Muscle of leg (tissue), 11 donors: ENCODE data around the gene KIRREL3. TPM values are rescaled to one million over a fixed set of nuclear protein-coding genes. Genes with fewer than 3 reads are reported as not detected.

Experiments used
- DNase-seq: peaks from one replicate; pipeline ENCODE4 v3.0.0; 2013
- H3K27ac ChIP-seq: one replicate; pipeline ENCODE4 v1.5.1; 2013; ENCODE audit warnings: mild to moderate bottlenecking, low read length, control low read depth
- H3K27me3 ChIP-seq: one replicate; pipeline ENCODE4 v1.6.1; 2013; ENCODE audit warnings: low read length; ENCODE audit not compliant: control insufficient read depth, insufficient read depth
- H3K36me3 ChIP-seq: one replicate; pipeline ENCODE4 v1.6.1; 2013; ENCODE audit warnings: low read length; ENCODE audit not compliant: control insufficient read depth, insufficient read depth
- H3K4me1 ChIP-seq: one replicate; pipeline ENCODE4 v1.6.1; 2013; ENCODE audit warnings: low read length; ENCODE audit not compliant: control insufficient read depth, insufficient read depth
- H3K4me3 ChIP-seq: one replicate; pipeline ENCODE4 v1.5.1; 2013; ENCODE audit warnings: low read length, control low read depth
- H3K9me3 ChIP-seq: replicated peaks from 2 replicates; pipeline ENCODE4 v1.6.1; 2013; ENCODE audit warnings: low read depth, low read length; ENCODE audit not compliant: control insufficient read depth
- WGBS: methylation state at CpG from one replicate; pipeline ENCODE4 v1.1.5; 2013; ENCODE audit warnings: missing lambda C conversion rate; ENCODE audit not compliant: insufficient coverage; 5-methylcytosine and 5-hydroxymethylcytosine counted together
- polyA plus RNA-seq, 8 donors: library from polyadenylated mRNA; unstranded; fragments of 120-200 nt; gene quantifications; one replicate each; pipeline versions ENCODE4 v1.2.1 to v1.2.3, GENCODE V29; 2013; ENCODE audit warnings: inconsistent platforms in 1 of 8, low replicate concordance in 1 of 8; ENCODE audit not compliant: insufficient read length in 8 of 8, insufficient read depth in 1 of 8
- total RNA-seq: library from RNA; stranded (reverse); fragments of 120-200 nt; gene quantifications from one replicate; pipeline ENCODE4 v1.2.4, GENCODE V29; 2013

KIRREL3 gene
- total and polyA plus RNA-seq, 9 donors: 0.27 to 1.8 (median 0.93) TPM

GRCh38 chr11:126942146-126942545 is 58.4 kb downstream of the KIRREL3 start:
- Histone ChIP-seq H3K27me3 (no peaks in the 10 kb centered on the region), H3K4me3 (no peak overlapping the region), H3K4me1 (no peaks in the 10 kb centered on the region), H3K36me3 (no peaks in the 10 kb centered on the region), H3K9me3 (no peaks in the 10 kb centered on the region), H3K27ac (no peak overlapping the region)
- DNase-seq: no peak
- WGBS: 73% methylated on average over 2 of the region's 4 CpGs

DNA sequence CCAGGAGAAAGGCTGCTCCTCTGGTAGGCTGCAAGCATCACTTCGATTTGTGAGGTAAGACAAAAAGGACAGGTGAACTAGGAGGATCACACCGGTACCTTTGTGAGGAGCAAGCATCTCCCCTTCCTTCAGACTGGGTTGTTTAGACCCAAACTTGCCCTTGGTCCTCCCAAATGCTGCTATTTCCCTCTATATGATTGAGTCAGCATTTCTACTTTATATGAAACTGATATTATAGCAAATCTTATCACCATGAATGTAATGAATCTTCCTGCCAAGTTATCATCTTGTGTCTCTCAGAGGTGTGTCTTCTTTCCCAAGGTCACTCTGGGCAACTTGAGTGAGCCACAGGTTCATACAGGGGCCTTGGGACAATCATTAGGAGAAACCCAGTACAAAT is 61.0 kb downstream of the KIRREL3 start:
- Histone ChIP-seq H3K36me3 (no peaks in the 10 kb centered on the region), H3K27me3 (no peaks in the 10 kb centered on the region), H3K9me3 (no peaks in the 10 kb centered on the region), H3K4me3 (no peak overlapping the region), H3K27ac (no peak overlapping the region), H3K4me1 (no peaks in the 10 kb centered on the region)
- 86% methylated on average over 2 of the region's 2 CpGs for whole genome bisulfite sequencing
- DNase-seq: no peak

DNA sequence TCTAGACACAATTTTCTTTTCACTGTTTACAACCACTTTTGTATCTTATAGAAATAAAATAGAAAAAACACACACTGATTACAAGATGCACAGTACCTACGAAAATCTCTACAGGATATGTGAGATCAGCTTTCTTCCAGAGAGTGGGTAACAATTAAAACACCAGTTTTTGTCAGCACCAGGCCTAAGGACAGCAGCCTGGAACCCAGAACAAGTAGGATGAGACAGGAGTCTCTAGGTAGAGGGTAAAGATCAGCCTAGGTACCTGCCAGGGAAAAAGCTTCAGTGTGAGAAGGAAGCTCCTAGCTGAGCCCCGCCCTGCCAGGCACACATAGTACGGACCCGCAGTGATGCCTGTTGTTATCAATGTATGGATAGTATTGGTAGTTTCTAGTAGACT is 61.9 kb downstream of the KIRREL3 start:
- 83% methylated on average over 3 of the region's 4 CpGs for whole genome bisulfite sequencing
- Histone ChIP-seq H3K27me3 (no peaks in the 10 kb centered on the region), H3K4me1 (no peaks in the 10 kb centered on the region), H3K4me3 (no peak overlapping the region), H3K36me3 (no peaks in the 10 kb centered on the region), H3K27ac (no peak overlapping the region), H3K9me3 (no peaks in the 10 kb centered on the region)
- DNase-seq: no peak

DNA sequence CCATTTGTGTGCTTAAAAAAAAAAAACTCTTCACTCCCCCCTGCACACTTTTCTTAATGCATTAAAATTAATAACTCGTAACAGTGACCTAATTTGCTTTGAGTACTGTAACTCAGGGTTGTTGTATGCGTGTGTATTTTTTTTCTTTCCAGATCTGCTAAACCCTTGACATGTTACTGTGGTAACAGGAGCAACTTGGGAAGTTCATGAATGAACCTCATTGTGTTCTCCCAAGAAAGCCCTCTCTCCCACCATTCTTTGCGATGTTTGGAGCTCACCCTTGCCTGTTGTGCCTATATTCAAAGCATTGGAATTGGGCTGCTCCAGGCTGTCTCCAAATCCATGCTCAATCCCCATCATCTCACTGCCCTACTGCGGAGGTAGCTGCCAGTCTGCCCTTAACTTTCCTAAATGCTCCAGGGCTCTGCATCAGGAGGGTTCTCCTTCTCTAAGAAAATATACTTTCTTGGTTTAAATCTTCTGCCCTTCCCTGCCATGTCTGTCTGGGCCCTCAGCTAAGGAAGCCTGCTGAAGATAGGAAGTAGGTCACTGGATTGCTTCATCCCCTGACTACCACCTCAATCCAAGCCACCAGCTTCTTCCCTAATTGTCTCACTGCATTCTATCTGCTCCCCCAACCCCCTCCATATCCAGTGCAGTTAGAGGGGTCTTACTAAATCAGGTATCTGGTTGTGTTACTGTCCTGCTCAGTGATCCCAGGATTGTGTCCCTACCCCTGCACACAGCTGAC is 70.3 kb downstream of the KIRREL3 start:
- peak overlapping the region; percentile 13 for H3K27ac ChIP-seq
- peak; percentile 33 for DNase-seq
- peaks cover 3% of the 10 kb centered on the region for H3K27me3 ChIP-seq
- no peaks in the 10 kb centered on the region for H3K36me3 ChIP-seq
- H3K4me1 ChIP-seq: peaks cover 3% of the 10 kb centered on the region
- no peak overlapping the region for H3K4me3 ChIP-seq
- H3K9me3 ChIP-seq: no peaks in the 10 kb centered on the region
- WGBS: 50% methylated on average over 1 of the region's 4 CpGs

DNA sequence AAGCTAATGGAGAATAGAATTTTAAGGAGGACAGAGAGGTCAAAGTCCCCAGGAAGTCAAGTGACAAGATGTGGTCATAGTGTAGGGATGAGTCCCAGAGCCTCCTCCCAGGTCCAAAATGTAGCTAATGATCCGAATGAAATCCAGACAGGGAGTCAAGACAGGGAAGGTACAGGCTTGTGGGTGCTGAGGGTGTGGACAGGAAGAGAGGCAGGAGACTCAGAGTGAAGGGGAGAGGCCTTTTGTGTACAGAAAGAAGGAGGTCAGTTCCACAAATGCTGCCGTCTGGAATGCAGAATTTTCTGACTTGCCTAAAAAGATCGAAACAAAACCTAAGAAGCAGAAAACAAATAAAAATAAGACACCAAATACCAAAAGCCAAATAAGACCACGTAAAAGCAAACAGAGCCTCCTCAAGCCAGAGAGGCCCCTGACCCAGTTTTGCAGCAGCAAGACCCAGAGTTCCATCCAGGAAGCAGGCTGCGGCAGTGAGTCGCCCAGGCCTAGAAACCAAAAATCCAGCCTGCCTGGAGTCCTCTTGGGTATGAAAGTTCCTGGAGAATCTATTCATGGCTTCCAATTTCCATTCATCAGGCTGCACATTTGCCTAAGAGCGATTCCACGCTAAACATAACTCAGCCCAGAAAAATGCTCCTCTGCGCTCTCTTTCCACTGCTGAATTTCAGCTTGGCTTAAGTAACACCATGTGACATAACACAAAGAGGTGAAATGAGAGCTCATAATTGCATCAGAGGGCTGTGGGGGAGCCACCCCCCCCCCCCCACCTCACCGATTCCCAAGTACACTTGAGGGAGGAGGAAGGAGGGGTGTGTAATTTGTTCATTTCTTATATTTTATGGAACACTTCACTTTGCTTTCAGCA is 71.2 kb downstream of the KIRREL3 start:
- Histone ChIP-seq H3K9me3 (no peaks in the 10 kb centered on the region), H3K27me3 (peaks cover 3% of the 10 kb centered on the region), H3K4me1 (peaks cover 3% of the 10 kb centered on the region), H3K27ac (peak overlapping the region; percentile 65), H3K4me3 (no peak overlapping the region), H3K36me3 (no peaks in the 10 kb centered on the region)
- WGBS: 38% methylated on average over 5 of the region's 10 CpGs
- DNase-seq: peak; percentile 72

DNA sequence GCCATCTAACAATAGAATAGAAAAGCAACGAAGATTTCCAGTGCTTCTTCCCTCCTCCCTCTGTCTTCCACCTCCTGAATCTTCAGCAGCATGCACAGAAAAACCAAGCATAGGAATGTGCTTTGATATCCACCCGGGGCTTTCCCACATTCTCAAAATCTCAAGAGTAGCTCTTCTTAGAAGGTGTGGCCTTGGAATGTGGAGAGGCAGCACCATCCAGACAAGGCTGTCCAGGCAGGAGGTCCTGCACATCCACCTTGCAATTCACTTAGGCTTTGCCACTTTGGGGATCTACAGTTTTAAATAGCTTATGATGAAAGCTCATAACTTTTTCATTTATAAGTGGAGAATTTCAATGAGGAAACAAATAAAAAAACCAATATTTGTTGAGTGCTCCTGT is 72.9 kb downstream of the KIRREL3 start:
- H3K4me3 ChIP-seq: no peak overlapping the region
- WGBS: no CpG with 5 or more reads among the region's 2 CpGs

DNA sequence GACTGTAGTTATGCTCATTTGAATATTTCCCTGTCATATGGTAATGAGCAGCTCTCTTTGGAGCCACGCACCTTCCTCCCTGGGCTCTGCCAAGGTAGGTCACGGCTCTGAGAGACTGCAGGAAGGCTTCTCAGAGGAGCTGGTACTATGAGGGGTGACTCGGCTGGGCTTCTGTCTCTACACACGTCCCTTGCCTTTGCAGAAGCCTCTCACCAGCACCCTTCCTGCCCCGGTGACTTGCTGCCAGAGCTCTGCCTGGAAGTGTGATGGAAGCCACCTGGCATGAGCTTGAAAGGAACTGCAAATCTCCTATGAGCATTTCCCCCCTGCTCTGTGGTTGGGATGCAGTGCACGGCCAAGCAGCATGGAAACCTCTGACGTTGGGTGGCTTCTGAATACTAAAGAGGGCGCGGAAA is 74.2 kb downstream of the KIRREL3 start:
- no peak overlapping the region for H3K27ac ChIP-seq
- H3K9me3 ChIP-seq: no peaks in the 10 kb centered on the region
- WGBS: 56% methylated on average over 3 of the region's 9 CpGs
- H3K36me3 ChIP-seq: no peaks in the 10 kb centered on the region
- DNase-seq: no peak
- peaks cover 3% of the 10 kb centered on the region for H3K4me1 ChIP-seq
- H3K4me3 ChIP-seq: no peak overlapping the region
- H3K27me3 ChIP-seq: peaks cover 3% of the 10 kb centered on the region

More for the DNA sequence above, 72.9 kb downstream of the KIRREL3 start:
- H3K9me3 ChIP-seq: no peaks in the 10 kb centered on the region
- peaks cover 3% of the 10 kb centered on the region for H3K27me3 ChIP-seq
- H3K36me3 ChIP-seq: no peaks in the 10 kb centered on the region
- DNase-seq: no peak
- peaks cover 3% of the 10 kb centered on the region for H3K4me1 ChIP-seq
- no peak overlapping the region for H3K27ac ChIP-seq

DNA sequence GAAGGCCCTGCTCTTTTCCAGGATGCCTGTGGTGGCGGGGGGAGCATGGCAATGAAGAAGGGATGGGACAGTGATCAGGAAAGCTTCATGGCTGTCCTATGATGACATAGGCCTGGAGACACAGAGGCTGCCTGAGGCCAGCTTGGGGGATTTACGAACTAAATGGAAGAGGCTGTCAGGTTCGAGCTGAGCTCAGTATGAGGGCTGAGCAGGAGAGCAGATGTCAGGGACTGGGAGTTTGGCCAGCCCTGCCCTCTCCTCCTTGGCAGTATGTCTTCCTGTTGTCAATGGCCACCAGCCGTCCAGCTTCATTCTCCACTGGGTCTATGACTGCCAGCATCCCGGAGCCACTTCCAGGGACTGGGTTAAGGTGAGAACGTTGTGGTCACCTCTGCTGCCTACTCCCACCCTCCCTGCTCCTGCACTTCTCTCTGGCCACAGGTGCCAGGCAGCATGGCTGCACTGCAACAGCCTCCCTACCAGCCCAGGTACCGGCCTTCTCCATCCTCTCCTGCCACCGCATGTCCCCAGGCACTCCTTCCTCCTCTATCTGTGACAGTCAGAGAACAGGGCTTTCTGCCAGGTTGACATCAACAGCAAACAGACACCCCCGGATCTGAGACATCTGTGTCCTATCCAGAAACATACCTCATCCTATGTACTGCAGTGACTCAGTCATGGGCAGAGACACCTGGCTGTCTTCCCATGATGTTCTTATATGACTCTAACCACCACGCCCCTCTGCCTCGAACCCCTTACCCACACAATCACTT is 75.1 kb downstream of the KIRREL3 start:
- peaks cover 3% of the 10 kb centered on the region for H3K4me1 ChIP-seq
- H3K9me3 ChIP-seq: no peaks in the 10 kb centered on the region
- WGBS: 51% methylated on average over 9 of the region's 11 CpGs
- no peak overlapping the region for H3K4me3 ChIP-seq
- no peak overlapping the region for H3K27ac ChIP-seq
- no peaks in the 10 kb centered on the region for H3K36me3 ChIP-seq
- peak; percentile 32 for DNase-seq
- H3K27me3 ChIP-seq: peaks cover 3% of the 10 kb centered on the region

GRCh38 chr11:126924376-126925040 is 76.1 kb downstream of the KIRREL3 start:
- DNase-seq: no peak
- no peaks in the 10 kb centered on the region for H3K9me3 ChIP-seq
- H3K27me3 ChIP-seq: peaks cover 3% of the 10 kb centered on the region
- H3K4me1 ChIP-seq: peaks cover 3% of the 10 kb centered on the region
- H3K4me3 ChIP-seq: no peak overlapping the region
- H3K36me3 ChIP-seq: no peaks in the 10 kb centered on the region
- H3K27ac ChIP-seq: no peak overlapping the region
- WGBS: no CpG with 5 or more reads among the region's 5 CpGs
